ENCODE results near the gene CHST7. TPM values are rescaled to one million over a fixed set of nuclear protein-coding genes. Genes with fewer than 3 reads are reported as not detected.

Gene CHST7
- total and polyA plus RNA-seq, 2 of the 4 experiments (the other 2 are of a cell fraction), result 2.9 to 4.8 TPM

GRCh38 chrX:46559062-46559461 is 14.5 kb upstream of the CHST7 start:
- Histone ChIP-seq H2AK5ac (ENCODE audit: low read depth, low read length) (no peak overlapping the region), H3K27ac (ENCODE audit: insufficient read depth, low read length) (no peak overlapping the region), H3K4me3 (ENCODE audit: insufficient read depth, low read depth, low read length) (no peak overlapping the region), H3K4me2 (ENCODE audit: low read depth, low read length) (no peak overlapping the region), H3K4me1 (ENCODE audit: control insufficient read depth, insufficient read depth, low read length) (no peaks in the 10 kb centered on the region), H3K18ac (ENCODE audit: low read depth, low read length) (no peak overlapping the region), H3K14ac (replicated peaks; ENCODE audit: low read depth, low read length) (no peak overlapping the region), H3K9ac (ENCODE audit: low read depth, low read length) (no peak overlapping the region), H2BK15ac (ENCODE audit: low read depth, low read length) (no peak overlapping the region), H4K8ac (ENCODE audit: low read depth in 2 of 2, low read length in 2 of 2) (no peak overlapping the region), H3K9me3 (ENCODE audit: control insufficient read depth, insufficient read depth, low read length) (no peaks in the 10 kb centered on the region), H4K5ac (ENCODE audit: low read depth, low read length) (no peak overlapping the region), H2AK9ac (replicated peaks; ENCODE audit: low read depth, low read length, poor library complexity) (no peak overlapping the region), H4K91ac (ENCODE audit: insufficient read depth, low read depth, low read length) (no peak overlapping the region), H2BK120ac (ENCODE audit: low read depth, low read length) (no peak overlapping the region), H3K4ac (ENCODE audit: low read depth, low read length) (no peak overlapping the region), H3K56ac (ENCODE audit: extremely low read depth, insufficient read depth, low read length) (no peak overlapping the region), H3K27me3 (ENCODE audit: control insufficient read depth, insufficient read depth, low read length) (no peaks in the 10 kb centered on the region), H2AFZ (replicated peaks; ENCODE audit: low read length, poor library complexity) (no peak overlapping the region), H3K23ac (ENCODE audit: low read depth, low read length) (no peak overlapping the region), H3K9me1 (ENCODE audit: insufficient read depth, low read length) (no peaks in the 10 kb centered on the region), H2BK20ac (ENCODE audit: low read depth, low read length) (no peak overlapping the region), H3K36me3 (ENCODE audit: control insufficient read depth, insufficient read depth, low read length) (no peaks in the 10 kb centered on the region), H2BK5ac (ENCODE audit: low read depth, low read length, poor library complexity, severe bottlenecking) (no peak overlapping the region), H3K79me1 (ENCODE audit: low read depth in 1 of 2, low read length in 2 of 2) (no peaks in the 10 kb centered on the region), H4K20me1 (ENCODE audit: insufficient read depth, low read length) (no peaks in the 10 kb centered on the region)
- in situ Hi-C loops (cut with MboI; ENCODE audit: low sequenced_read_pairs), result loop anchor here (10.0 kb wide), 1 partner anchor 86 kb away; no protein-coding TSS in a partner anchor
- no peak for TF ChIP-seq MAZ (IDR thresholded peaks at IDR 0.05; ENCODE audit: borderline replicate concordance, low read depth, low read length)
- 80% methylated on average over 1 of the region's 3 CpGs; no CpG with 5 or more reads in 1 of the 2 experiments for WGBS, 2 experiments (ENCODE audit: extremely low coverage in 2 of 2, insufficient read length in 1 of 2)
- dilution Hi-C loops (cut with HindIII; ENCODE audit: low sequenced_read_pairs, unreplicated experiment), result no loop called here
- CTCF ChIA-PET, result no interaction called here
- BruUV-seq (replicated peaks), result no TSS peak
- DNase-seq (no peak), ATAC-seq (ENCODE audit: low read depth) (no peak)
- intact Hi-C loops (cut with micrococcal nuclease), result loop anchor here (5.0 to 10.0 kb wide), 2 partner anchors 198 to 536 kb away; partner anchors contain the start of gene SLC9A7
- POLR2A ChIA-PET (ENCODE audit: unreplicated experiment), result no interaction called here
